ENCODE results near the gene EPS15. TPM values are rescaled to one million over a fixed set of nuclear protein-coding genes. Genes with fewer than 3 reads are reported as not detected.

EPS15 gene
- total and polyA plus RNA-seq, 9 of the 15 experiments (the other 6 are each of a cell fraction or from before 2014, with no cell fraction given) = 23.1 to 69.0 (median 41.7) TPM

GRCh38 chr1:51519048-51519864, at the start of gene EPS15 (continued):
- TF ChIP-seq, protein P1, sequence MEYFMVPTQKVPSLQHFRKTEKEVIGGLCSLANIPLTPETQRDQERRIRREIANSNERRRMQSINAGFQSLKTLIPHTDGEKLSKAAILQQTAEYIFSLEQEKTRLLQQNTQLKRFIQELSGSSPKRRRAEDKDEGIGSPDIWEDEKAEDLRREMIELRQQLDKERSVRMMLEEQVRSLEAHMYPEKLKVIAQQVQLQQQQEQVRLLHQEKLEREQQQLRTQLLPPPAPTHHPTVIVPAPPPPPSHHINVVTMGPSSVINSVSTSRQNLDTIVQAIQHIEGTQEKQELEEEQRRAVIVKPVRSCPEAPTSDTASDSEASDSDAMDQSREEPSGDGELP (CRISPR knock-in tag; IDR thresholded peaks at IDR 0.05; ENCODE audit: borderline replicate concordance) = peak; percentile 71; the same call in 1 of the 2 replicates
- no peak for TF ChIP-seq ZNF586 (CRISPR knock-in tag; conservative IDR thresholded peaks at IDR 0.05)
- TF ChIP-seq TCF15 (CRISPR knock-in tag; IDR thresholded peaks at IDR 0.05) = peak; percentile 89
- TF ChIP-seq JUNB (CRISPR knock-in tag; conservative IDR thresholded peaks at IDR 0.05) = 0 out of 2 replicates have a peak, but pooled peaks have one; percentile 10

GRCh38 chr1:51568231-51568935, 49.3 kb upstream of the EPS15 start:
- H3K79me2 ChIP-seq (ENCODE audit: control insufficient read depth, insufficient read depth, low read length) = no peaks in the 10 kb centered on the region
- 66% methylated on average over 7 of the region's 7 CpGs for WGBS (ENCODE audit: insufficient coverage, low coverage, missing lambda C conversion rate)
- H3K4me1 ChIP-seq (replicated peaks in 1 of 2; ENCODE audit: control insufficient read depth in 2 of 2, insufficient read depth in 2 of 2, low read length in 2 of 2) = peaks cover 4 to 35% of the 10 kb centered on the region in 2 experiments; a peak in 4 of 5 replicates
- H2AFZ ChIP-seq (ENCODE audit: low read depth, low read length) = no peak overlapping the region
- no peaks in the 10 kb centered on the region for H3K9me1 ChIP-seq (ENCODE audit: control insufficient read depth, insufficient read depth, low read length)
- H3K9ac ChIP-seq (ENCODE audit: insufficient read depth in 1 of 2, low read depth in 2 of 2, low read length in 2 of 2) = no peak overlapping the region
- ATAC-seq = no peak
- TF ChIP-seq SMAD1 (IDR thresholded peaks at IDR 0.05; ENCODE audit: low read depth, low read length, partially characterized antibody) (no peak), RAD21 (CRISPR knock-in tag; conservative IDR thresholded peaks at IDR 0.05 in 1 of 2, IDR thresholded peaks at IDR 0.05 in 1 of 2) (peak in 1 of 2 experiments; percentile 7; a peak in 1 of 4 replicates), RBM25 (IDR thresholded peaks at IDR 0.05; ENCODE audit: low read depth, low read length, severe bottlenecking) (peak; percentile 27), TEAD2 (tag; IDR thresholded peaks at IDR 0.05) (no peak), CTCF (IDR thresholded peaks at IDR 0.05 in 2 of 3, conservative IDR thresholded peaks at IDR 0.05 in 1 of 3; ENCODE audit: insufficient read depth in 2 of 3, low read depth in 1 of 3, low read length in 3 of 3) (peak in 2 of 3 experiments; percentile 2 to 29; a peak in 2 of 6 replicates), ZFX (CRISPR knock-in tag; IDR thresholded peaks at IDR 0.05) (0 out of 2 replicates have a peak, but pooled peaks have one; percentile 16), TRIM25 (IDR thresholded peaks at IDR 0.05; ENCODE audit: borderline replicate concordance) (no peak)
- no peak for DNase-seq (ENCODE audit: extremely low read depth in 1 of 4, low spot score in 3 of 4)
- no peaks in the 10 kb centered on the region for H3K27me3 ChIP-seq (ENCODE audit: control insufficient read depth in 2 of 2, insufficient read depth in 2 of 2, low read length in 2 of 2)
- ChIA-PET POLR2A (interaction anchor here (1.1 kb wide), 1 partner anchor 29 kb away, joined by 3 read pairs; no protein-coding TSS in a partner anchor), CTCF (ENCODE audit: low intra/inter-chr PET ratio) (interaction anchor here (2.6 kb wide), 1 partner anchor 201 kb away, joined by 9 read pairs; no protein-coding TSS in a partner anchor)
- FAIRE-seq = no peak
- H3K27ac ChIP-seq (ENCODE audit: extremely low read depth, low read depth, low read length) = no peak overlapping the region
- no peak overlapping the region for H3K4me2 ChIP-seq (ENCODE audit: insufficient read depth, low read length)
- H4K20me1 ChIP-seq (replicated peaks; ENCODE audit: control insufficient read depth, insufficient read depth, low read length) = no peaks in the 10 kb centered on the region
- H3K9me3 ChIP-seq (replicated peaks; ENCODE audit: control insufficient read depth, insufficient read depth, low read depth, low read length) = no peaks in the 10 kb centered on the region
- H3K36me3 ChIP-seq (ENCODE audit: control insufficient read depth, insufficient read depth, low read length) = no peaks in the 10 kb centered on the region
- in situ Hi-C loops (cut with MboI) = no loop called here
- no TSS peak for BruUV-seq (replicated peaks)
- intact Hi-C loops (cut with micrococcal nuclease) = loop anchor here (2.0 to 5.0 kb wide), 2 partner anchors 200 to 434 kb away; no protein-coding TSS in a partner anchor
- H3K4me3 ChIP-seq = no peak overlapping the region

Measured in K562 (cell line).